GF-D8 (cell line): Measurements from ENCODE around the gene POLD3.
"Not testable (repeated sequence)": the region's sequence is repeated elsewhere in the genome, so short reads cannot be mapped to it uniquely, and the experiment has no call there.

Source experiments
- DNase-seq: peaks from one replicate; lab custom pipeline; 2025; lab: John Stamatoyannopoulos, UW

Gene POLD3

GRCh38 chr11:74583024-74583624 is 9.3 kb upstream of the POLD3 start:
- DNase-seq: no peak

DNA sequence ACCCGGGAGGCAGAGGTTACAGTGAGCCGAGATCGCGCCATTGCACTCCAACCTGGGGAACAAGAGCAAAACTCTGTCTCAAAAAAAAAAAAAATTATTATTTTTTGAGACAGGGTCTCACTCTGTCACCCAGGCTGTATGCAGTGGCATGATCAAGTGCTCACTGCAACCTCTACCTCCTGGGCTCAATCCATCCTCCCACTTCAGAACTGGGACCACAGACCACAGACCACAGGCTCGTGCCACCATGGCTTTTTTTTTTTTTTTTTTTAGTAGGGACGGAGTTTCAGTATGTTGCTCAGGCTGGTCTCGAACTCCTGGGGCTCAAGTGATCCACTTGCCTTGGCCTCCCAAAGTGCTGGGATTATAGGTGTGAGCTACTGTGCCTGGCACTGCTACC is 1.9 kb upstream of the POLD3 start:
- not testable (repeated sequence) for DNase-seq

DNA sequence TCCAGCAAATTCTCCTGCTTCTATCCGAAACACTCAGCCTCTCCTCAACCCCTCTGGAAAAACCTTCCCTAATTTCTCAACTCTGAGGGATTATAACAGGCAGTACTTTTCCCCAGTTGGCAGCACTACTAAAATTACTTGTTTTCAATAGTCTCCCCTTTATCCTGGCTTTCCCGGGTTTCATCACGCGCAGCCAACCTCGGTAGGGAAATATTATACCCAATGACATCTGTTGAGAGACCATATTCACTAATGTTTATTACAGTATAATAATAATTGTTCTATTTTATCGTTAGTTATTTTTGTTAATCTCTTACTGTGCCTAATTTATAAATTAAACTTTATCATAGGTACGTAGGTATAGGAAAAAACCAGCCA is 330 bp upstream of the POLD3 start:
- no peak for DNase-seq

GRCh38 chr11:74593463-74593862 is 1.1 kb downstream of the POLD3 start:
- DNase-seq: no peak

GRCh38 chr11:74602637-74603556 is 10.5 kb downstream of the POLD3 start:
- no peak for DNase-seq

DNA sequence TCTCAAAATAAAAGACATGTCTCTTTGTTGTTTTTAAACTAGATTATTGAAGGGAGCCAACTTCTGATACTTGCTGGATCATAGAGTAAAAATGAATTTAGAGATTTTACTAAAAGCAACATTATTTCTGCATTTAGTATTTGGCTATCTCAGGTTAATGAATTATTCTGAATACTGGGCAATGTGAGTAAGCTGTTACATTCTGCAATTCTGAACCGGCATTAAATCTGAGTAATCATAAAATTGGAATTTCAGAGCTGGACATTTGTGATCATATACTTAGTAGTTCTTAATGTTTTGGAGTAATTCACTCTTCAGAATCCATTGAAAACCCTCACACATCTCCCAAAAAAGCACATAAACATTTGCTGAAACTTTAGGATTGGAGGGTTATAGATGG is 11.5 kb downstream of the POLD3 start:
- no peak for DNase-seq

DNA sequence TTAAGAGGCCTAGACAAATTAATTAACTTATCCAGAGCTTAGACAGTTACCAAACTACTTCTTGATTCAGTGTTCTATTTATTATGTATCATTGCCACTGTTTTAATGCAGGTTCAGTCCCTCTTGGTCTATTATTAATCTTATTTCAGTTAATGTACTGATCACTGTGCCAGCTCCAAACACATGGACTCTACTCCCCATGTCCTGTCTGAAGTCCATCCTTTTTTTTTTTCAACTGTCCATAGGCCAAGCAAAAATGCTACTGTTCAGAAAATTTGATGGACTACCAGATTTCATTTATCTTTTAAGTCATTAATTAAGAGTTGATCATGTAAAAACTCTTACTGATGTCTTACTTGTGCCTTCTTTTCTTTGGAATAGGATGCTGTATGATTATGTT is 11.9 kb downstream of the POLD3 start:
- DNase-seq: no peak

DNA sequence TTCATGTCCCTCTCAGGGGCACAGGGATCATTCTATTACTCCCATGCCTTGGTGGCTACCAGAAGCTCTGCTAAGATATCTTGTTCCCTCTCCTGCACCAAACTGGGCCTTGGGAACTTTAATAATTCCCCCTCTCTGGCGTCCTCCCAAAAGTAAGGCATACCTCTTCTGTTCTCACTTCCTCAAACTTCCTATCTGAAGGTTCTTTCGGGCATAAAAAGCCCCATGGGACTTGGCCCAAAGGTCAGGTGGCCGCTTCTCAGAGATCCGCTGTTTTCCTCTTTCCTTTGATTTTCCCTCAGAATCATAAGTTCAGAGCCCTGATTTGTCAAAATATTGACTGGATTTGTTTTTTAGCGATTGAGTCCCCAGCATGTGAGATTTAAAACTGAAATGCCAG is 13.0 kb downstream of the POLD3 start:
- no peak for DNase-seq

DNA sequence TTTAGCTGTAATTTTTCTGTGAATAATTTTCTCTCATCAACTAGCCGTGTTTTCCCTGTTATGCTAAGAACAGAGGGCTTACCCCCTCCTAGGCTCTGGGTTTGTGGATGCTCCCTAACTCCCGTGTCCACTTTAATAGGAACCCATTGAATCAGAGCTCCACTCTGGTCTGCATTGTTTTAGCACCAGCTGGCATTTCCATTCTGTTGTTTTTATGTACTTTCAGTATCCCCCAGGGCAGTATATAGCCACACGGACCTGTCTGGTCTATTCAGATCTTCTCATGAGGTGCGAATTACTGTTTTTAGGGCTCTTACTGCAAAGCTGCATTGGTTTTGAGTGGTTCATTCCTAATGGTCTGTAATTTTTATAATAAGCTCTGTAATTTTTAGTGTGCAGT is 16.0 kb downstream of the POLD3 start:
- DNase-seq: no peak

GRCh38 chr11:74611369-74611861 is 19.0 kb downstream of the POLD3 start:
- DNase-seq: no peak

- no peak for DNase-seq
Measured at GRCh38 chr11:74612877-74613276, 20.5 kb downstream of the POLD3 start.

DNA sequence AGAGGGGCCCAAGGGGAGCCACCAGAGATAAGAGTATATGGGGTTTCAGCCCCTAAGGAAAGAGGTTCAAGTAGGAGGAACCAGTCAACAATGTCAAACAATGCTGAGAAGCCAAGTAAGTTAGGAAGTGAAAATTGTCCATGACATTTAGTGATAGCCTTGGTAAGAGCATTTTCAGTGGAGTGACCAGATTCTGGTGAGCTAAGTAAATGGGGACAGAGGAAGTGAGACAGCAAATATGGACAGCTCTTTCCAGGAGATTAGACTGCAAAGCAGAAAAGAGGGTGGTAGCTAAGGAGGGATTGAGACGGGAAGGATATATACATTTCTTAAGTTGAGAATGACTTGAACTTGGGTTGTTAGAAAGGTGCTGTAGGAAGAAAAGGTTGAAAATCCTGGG is 22.9 kb downstream of the POLD3 start:
- DNase-seq: no peak

- no peak for DNase-seq
Measured at GRCh38 chr11:74615988-74616387, 23.6 kb downstream of the POLD3 start.

- DNase-seq: no peak
Measured at GRCh38 chr11:74620531-74620930, 28.1 kb downstream of the POLD3 start.

DNA sequence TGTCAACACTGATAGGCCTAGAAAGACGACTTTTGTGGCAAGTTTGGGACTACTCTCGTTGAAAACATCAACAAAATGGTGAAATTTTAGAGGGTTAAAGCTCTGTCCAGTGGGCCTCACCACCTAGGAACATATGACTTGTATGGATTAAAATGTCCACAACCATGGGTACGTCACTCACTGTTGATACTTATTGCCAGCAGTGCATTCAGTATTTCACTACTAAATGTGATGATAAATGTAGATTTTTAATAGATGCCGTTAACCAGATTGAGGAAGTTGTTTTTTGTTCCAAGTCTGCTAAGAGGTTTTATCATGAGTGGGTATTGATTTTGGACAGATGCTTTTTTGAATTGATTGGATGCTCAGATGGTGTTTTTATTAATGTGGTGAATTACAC is 33.7 kb downstream of the POLD3 start:
- no peak for DNase-seq

DNA sequence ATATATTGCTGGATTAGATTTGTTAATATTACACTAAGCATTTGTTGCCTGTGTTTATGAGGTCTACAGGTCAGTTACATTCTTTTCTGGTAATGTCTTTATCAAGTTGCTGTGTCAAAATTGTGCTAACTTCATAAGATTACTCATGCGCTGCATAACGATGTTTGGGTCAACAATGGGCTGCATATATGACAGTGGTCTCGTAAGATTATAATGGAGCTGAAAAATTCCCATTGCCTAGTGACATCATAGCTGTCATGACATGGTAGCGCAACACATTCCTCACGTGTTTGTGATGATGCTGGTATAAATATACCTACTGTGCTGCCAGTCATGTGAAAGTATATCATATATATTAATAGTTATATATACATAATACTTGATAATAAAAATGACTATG is 34.2 kb downstream of the POLD3 start:
- no peak for DNase-seq

- DNase-seq: no peak
Measured at GRCh38 chr11:74627381-74627780, 35.0 kb downstream of the POLD3 start.

DNA sequence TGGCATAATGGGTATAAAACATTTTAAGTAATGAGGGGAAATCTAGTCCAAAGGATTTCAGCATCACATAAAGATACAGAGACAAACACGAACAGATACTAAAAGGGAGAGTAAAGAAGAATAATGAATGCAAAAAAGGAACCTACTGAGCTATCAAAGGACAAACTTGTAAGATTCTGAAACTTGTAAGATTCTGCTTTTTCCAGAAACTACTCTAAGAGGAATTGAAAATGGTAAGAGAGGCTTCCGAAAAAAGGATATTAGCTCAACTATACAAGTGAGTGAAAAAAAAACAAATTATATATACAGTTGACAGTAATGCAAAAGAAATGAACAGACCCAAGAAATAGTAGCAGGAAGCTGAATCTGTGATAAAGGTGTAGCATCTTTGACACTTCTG is 37.7 kb downstream of the POLD3 start:
- DNase-seq: no peak

DNA sequence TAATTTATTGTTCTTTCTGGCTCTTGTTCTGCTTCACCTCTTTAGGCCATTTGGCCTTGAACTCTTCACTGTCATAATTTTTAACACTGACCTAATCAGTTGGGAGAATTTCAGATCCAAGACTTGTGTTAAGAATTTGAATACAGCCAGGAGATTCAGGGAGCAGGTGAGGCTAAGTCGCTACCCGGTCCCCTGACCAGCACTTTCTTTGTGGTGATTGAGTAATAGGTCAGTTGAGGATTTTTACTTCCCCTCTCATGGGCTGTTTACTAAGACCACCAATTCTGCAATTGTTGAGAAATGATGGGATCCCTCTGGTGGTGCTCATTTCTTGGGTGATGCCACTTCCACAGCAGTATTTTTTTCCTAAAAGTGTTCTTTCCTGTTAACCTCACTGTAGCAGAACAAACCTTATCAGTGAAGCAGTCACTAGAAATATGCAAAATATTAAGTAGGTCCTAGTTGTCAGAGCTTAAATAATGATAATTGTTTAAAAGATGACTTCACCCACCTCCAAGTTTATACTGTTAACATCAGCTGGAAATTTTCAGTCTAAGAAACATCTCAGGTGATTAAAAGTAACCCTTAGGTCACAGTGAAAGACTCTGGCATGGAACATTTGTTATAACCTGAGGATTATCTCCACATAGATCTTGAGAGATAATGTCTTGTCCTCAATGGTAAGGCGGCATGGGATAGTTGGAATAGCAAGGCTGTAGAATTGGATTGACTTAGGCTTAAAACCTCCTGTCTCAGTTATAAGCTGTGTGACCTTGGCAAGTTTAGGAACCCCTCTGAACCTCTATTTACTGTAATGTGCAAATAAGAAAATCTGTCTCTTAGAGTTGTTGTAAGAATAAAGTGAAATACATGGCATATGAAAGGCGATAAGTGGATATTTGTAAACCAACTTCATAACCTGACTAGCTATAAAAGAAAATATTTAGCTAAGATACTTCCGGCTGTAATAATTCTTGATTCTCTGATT is 41.3 kb downstream of the POLD3 start:
- no peak for DNase-seq

DNA sequence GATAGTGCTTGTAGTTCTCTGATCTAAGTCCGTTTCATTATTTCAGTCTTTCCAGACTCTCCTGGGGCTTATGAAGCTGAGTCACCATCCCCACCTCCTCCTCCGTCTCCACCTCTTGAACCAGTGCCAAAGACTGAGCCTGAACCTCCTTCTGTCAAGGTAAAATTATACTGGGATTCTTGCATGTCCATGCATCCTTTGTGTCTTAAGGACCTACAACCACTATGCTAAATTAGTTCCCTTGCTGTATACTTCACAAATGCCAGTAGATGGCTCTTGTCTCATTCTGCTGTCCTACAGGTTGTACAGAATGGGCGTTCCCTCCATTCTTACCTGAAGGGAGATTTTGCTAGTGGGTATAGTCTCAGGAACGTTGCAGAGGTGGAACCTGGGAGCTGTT is 42.2 kb downstream of the POLD3 start:
- no peak for DNase-seq

DNA sequence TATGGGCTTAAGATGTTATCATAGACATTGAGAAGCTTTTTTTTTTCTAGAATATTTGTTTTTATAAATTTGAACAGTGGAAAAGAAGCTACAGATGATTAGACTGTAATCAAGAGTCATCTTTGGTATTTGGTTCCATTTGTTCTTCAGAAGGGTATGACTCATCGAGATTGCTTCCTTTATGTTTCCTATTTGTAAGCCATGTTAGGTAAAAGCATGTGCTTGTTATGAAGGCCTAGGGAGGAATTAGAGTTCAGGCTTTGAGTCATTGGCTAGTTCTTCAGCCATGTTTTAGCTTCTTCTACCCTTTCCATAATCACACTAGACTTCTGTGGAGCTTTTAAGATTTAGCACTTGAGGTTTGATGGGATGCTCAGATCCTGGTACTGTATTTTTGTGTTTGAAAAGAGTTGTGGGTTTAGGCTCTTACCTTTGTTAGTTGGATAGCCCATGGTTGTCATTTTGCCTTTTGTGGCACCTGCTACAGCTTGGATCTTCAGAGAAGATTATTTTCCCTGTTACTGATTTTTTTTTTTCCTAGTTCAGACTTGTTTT is 44.3 kb downstream of the POLD3 start:
- DNase-seq: peak; percentile 2

GRCh38 chr11:74637700-74638099 is 45.3 kb downstream of the POLD3 start:
- DNase-seq: no peak
